OCI-LY1 (cell line): ENCODE measurements around the gene IL1RAPL2.

ENCODE experiments used
- H2AFZ ChIP-seq: fragments of 200-600 bp; sonication (generic), shearing (Covaris generic); 2 replicates; pipeline ENCODE4 v1.6.0; 2014; ENCODE audit warnings: antibody characterized with exemption, mild to moderate bottlenecking, low read length
- H3F3A ChIP-seq: fragments of 200-600 bp; sonication (generic), shearing (Covaris generic); 2 replicates; pipeline ENCODE4 v1.6.0; 2014; ENCODE audit warnings: mild to moderate bottlenecking, antibody characterized with exemption, low read length, moderate library complexity; ENCODE audit not compliant: insufficient read depth
- H3K27ac ChIP-seq: fragments of 200-600 bp; sonication (generic); 2 replicates; pipeline ENCODE4 v1.5.1; 2014; ENCODE audit warnings: low read length, mixed run types, mild to moderate bottlenecking, low read depth; ENCODE audit not compliant: poor library complexity, severe bottlenecking
- H3K27me3 ChIP-seq: fragments of 200-600 bp; sonication (generic); 2 replicates; pipeline ENCODE4 v1.6.0; 2014; ENCODE audit warnings: antibody characterized with exemption, mild to moderate bottlenecking, low read length, moderate library complexity; ENCODE audit not compliant: insufficient read depth
- H3K36me3 ChIP-seq: fragments of 200-600 bp; sonication (generic); 2 replicates; pipeline ENCODE4 v1.6.1; 2014; ENCODE audit warnings: mild to moderate bottlenecking, antibody characterized with exemption, low read length, moderate library complexity, mixed read lengths; ENCODE audit not compliant: insufficient read depth
- H3K4me1 ChIP-seq: fragments of 200-600 bp; sonication (generic); 2 replicates; pipeline ENCODE4 v1.5.1; 2014; ENCODE audit warnings: mild to moderate bottlenecking, low read length, moderate library complexity; ENCODE audit not compliant: insufficient read depth, severe bottlenecking
- H3K4me2 ChIP-seq: fragments of 200-600 bp; sonication (generic), shearing (Covaris generic); 2 replicates; pipeline ENCODE4 v1.6.1; 2014; ENCODE audit warnings: low read length
- H3K4me3 ChIP-seq: fragments of 200-600 bp; sonication (generic); 2 replicates; pipeline ENCODE4 v1.5.1; 2014; ENCODE audit warnings: low read length, low read depth, mild to moderate bottlenecking, mixed read lengths; ENCODE audit not compliant: poor library complexity, severe bottlenecking
- H3K79me2 ChIP-seq: fragments of 200-600 bp; shearing (Covaris generic); 2 replicates; pipeline ENCODE4 v1.6.1; 2016; ENCODE audit warnings: mixed run types, low read length, mixed read lengths; ENCODE audit not compliant: insufficient read depth
- H3K9ac ChIP-seq: fragments of 200-600 bp; sonication (generic), shearing (Covaris generic); 2 replicates; pipeline ENCODE4 v1.6.1; 2014; ENCODE audit warnings: mild to moderate bottlenecking, low read length, mixed read lengths
- H3K9me2 ChIP-seq: fragments of 200-600 bp; sonication (generic), shearing (Covaris generic); 2 replicates; pipeline ENCODE4 v1.6.1; 2014; ENCODE audit warnings: low read depth, mild to moderate bottlenecking, low read length, mixed read lengths
- H3K9me3 ChIP-seq: fragments of 200-600 bp; shearing (Covaris generic); 2 replicates; pipeline ENCODE4 v1.6.1; 2014; ENCODE audit warnings: low read length, mixed read lengths
- H4K20me1 ChIP-seq: fragments of 200-600 bp; sonication (generic), shearing (Covaris generic); 2 replicates; pipeline ENCODE4 v1.6.0; 2016; ENCODE audit warnings: mild to moderate bottlenecking, low read length; ENCODE audit not compliant: insufficient read depth
- CTCF ChIP-seq: fragments of 200-600 bp; sonication (generic), shearing (Covaris generic); IDR thresholded peaks from 2 replicates; pipeline ENCODE4 v1.5.1; 2017; ENCODE audit warnings: mild to moderate bottlenecking, antibody characterized with exemption, low read length, moderate library complexity, mixed read lengths
- EZH2 ChIP-seq: fragments of 200-600 bp; sonication (generic), shearing (Covaris generic); IDR thresholded peaks from 2 replicates; pipeline ENCODE4 v1.8.0; 2017; ENCODE audit warnings: borderline replicate concordance, mixed run types, mild to moderate bottlenecking, antibody characterized with exemption, low read length, moderate library complexity, mixed read lengths

The IL1RAPL2 gene

GRCh38 chrX:105277132-105277531 lies 711.1 kb downstream of the IL1RAPL2 start:
- H3K9me2 ChIP-seq = no peaks in the 10 kb centered on the region

GRCh38 chrX:105282077-105282476 lies 716.1 kb downstream of the IL1RAPL2 start:
- H3K4me1 ChIP-seq = no peaks in the 10 kb centered on the region
- no peak for TF ChIP-seq EZH2
- no peak for TF ChIP-seq CTCF
- H3K36me3 ChIP-seq = no peaks in the 10 kb centered on the region

More at GRCh38 chrX:105277132-105277531, 711.1 kb downstream of the IL1RAPL2 start:
- Histone ChIP-seq H3K27ac (no peak overlapping the region), H3K36me3 (no peaks in the 10 kb centered on the region), H3K27me3 (no peaks in the 10 kb centered on the region), H3K79me2 (no peaks in the 10 kb centered on the region), H3F3A (no peaks in the 10 kb centered on the region), H3K4me2 (no peak overlapping the region), H3K9ac (no peak overlapping the region), H2AFZ (no peak overlapping the region), H4K20me1 (no peaks in the 10 kb centered on the region), H3K4me3 (no peak overlapping the region), H3K4me1 (no peaks in the 10 kb centered on the region), H3K9me3 (no peaks in the 10 kb centered on the region)
- TF ChIP-seq EZH2 (no peak), CTCF (no peak)

GRCh38 chrX:105297041-105297440 lies 731.0 kb downstream of the IL1RAPL2 start:
- Histone ChIP-seq H3K79me2 (no peaks in the 10 kb centered on the region), H2AFZ (no peak overlapping the region), H3K36me3 (no peaks in the 10 kb centered on the region), H3K9me3 (no peaks in the 10 kb centered on the region), H3K4me2 (no peak overlapping the region), H3K27ac (no peak overlapping the region), H3K4me3 (no peak overlapping the region), H3K27me3 (no peaks in the 10 kb centered on the region), H3K9ac (no peak overlapping the region), H3K9me2 (no peaks in the 10 kb centered on the region), H4K20me1 (no peaks in the 10 kb centered on the region), H3K4me1 (no peaks in the 10 kb centered on the region), H3F3A (no peaks in the 10 kb centered on the region)
- TF ChIP-seq CTCF = no peak
- TF ChIP-seq EZH2 = no peak

More at GRCh38 chrX:105282077-105282476, 716.1 kb downstream of the IL1RAPL2 start:
- Histone ChIP-seq H4K20me1 (no peaks in the 10 kb centered on the region), H3K9ac (no peak overlapping the region), H3K9me3 (no peaks in the 10 kb centered on the region), H3K27ac (no peak overlapping the region), H3K79me2 (no peaks in the 10 kb centered on the region), H3K4me3 (no peak overlapping the region), H3K9me2 (no peaks in the 10 kb centered on the region), H3K4me2 (no peak overlapping the region), H2AFZ (no peak overlapping the region), H3F3A (no peaks in the 10 kb centered on the region), H3K27me3 (no peaks in the 10 kb centered on the region)
